CD4-positive, alpha-beta T cell (primary cell): ENCODE results near the gene EGLN3. TPM values are rescaled to one million over a fixed set of nuclear protein-coding genes. Genes with fewer than 3 reads are reported as not detected.

Source experiments
- ATAC-seq: fragments of 200-7000 bp; cut with Tn5 transposase; one replicate; pipeline ENCODE4 v1.10.0; 2022; ENCODE audit warnings: mild to moderate bottlenecking; ENCODE audit not compliant: poor library complexity
- CTCF ChIA-PET: fragments of 350-600 bp; sonication (Branson Sonifier 250); formaldehyde crosslinking; loops from one replicate; lab custom pipeline; 2021; ENCODE audit warnings: antibody characterized with exemption, inconsistent platforms; lab: Charles Lee
- POLR2A ChIA-PET: fragments of 350-600 bp; sonication (Branson Sonifier 250); formaldehyde crosslinking; loops from one replicate; lab custom pipeline; 2021; ENCODE audit warnings: antibody characterized with exemption, inconsistent platforms; lab: Charles Lee
- DNase-seq, 14 experiments: peaks; one replicate each; pipeline ENCODE4 v3.0.0-alpha.2; 2013 to 2020; ENCODE audit warnings: mixed read lengths in 2 of 14
- H3K27ac ChIP-seq, 2 donors: one replicate each; pipeline versions ENCODE4 v1.5.1 to v1.7.0; 2013; ENCODE audit warnings: low read length in 2 of 2, low read depth in 1 of 2, mild to moderate bottlenecking in 1 of 2
- H3K27me3 ChIP-seq, 2 experiments: 1 replicate in 1 of 2; 2 replicates in 1 of 2; pipeline versions ENCODE4 v1.6.1 to v1.7.0; 2013; ENCODE audit warnings: low read length in 2 of 2, control low read depth in 1 of 2, mild to moderate bottlenecking in 1 of 2, moderate library complexity in 1 of 2; ENCODE audit not compliant: insufficient read depth in 2 of 2, control insufficient read depth in 1 of 2
- H3K36me3 ChIP-seq: one replicate; pipeline ENCODE4 v1.6.1; 2013; ENCODE audit warnings: low read length, control low read depth; ENCODE audit not compliant: insufficient read depth
- H3K4me1 ChIP-seq: one replicate; pipeline ENCODE4 v1.6.1; 2013; ENCODE audit warnings: low read length, control low read depth; ENCODE audit not compliant: insufficient read depth
- H3K4me3 ChIP-seq: one replicate; pipeline ENCODE4 v1.5.1; 2013; ENCODE audit warnings: mild to moderate bottlenecking, low read length, moderate library complexity
- H3K9me3 ChIP-seq, 2 experiments: 1 replicate in 1 of 2; 2 replicates in 1 of 2; pipeline versions ENCODE4 v1.6.1 to v1.7.0; 2013; ENCODE audit warnings: low read length in 2 of 2, mild to moderate bottlenecking in 2 of 2, control low read depth in 1 of 2, moderate library complexity in 1 of 2; ENCODE audit not compliant: control insufficient read depth in 1 of 2, insufficient read depth in 1 of 2
- H3K27ac Mint-ChIP-seq: one replicate; pipeline ENCODE4 v1.8.0; 2020; ENCODE audit warnings: mixed read lengths
- H3K27me3 Mint-ChIP-seq: one replicate; pipeline ENCODE4 v1.8.0; 2021; ENCODE audit warnings: mixed read lengths
- H3K36me3 Mint-ChIP-seq: one replicate; pipeline ENCODE4 v1.8.0; 2021; ENCODE audit warnings: low read depth, mixed read lengths
- H3K4me1 Mint-ChIP-seq: one replicate; pipeline ENCODE4 v1.8.0; 2021; ENCODE audit warnings: low read depth, mixed read lengths
- H3K4me3 Mint-ChIP-seq: one replicate; pipeline ENCODE4 v1.8.0; 2020; ENCODE audit warnings: mild to moderate bottlenecking, mixed read lengths
- H3K9me3 Mint-ChIP-seq: one replicate; pipeline ENCODE4 v1.8.0; 2020; ENCODE audit warnings: mixed read lengths
- CTCF ChIP-seq: fragments of 200-600 bp; IDR thresholded peaks from one replicate; pipeline ENCODE4 v1.8.0; 2022; ENCODE audit warnings: antibody characterized with exemption, mild to moderate bottlenecking
- intact Hi-C, 2 experiments: fragments of 100-400 bp; cut with DNase I in 1 of 2; cut with micrococcal nuclease in 1 of 2; formaldehyde crosslinking; loops; one replicate each; pipeline versions ENCODE4 v1.15.1 to v1.9.0; 2023 to 2025; cut with DNase I, micrococcal nuclease
- total RNA-seq, 174 experiments: library from RNA in 2 of 174; stranded (reverse) in 2 of 174; gene quantifications; one replicate each; pipeline ENCODE4 v1.2.3 and lab custom pipeline; 2021 to 2026

Gene EGLN3
- total RNA-seq, 2 experiments from 2014 or later: 1.1 to 1.3 TPM

DNA sequence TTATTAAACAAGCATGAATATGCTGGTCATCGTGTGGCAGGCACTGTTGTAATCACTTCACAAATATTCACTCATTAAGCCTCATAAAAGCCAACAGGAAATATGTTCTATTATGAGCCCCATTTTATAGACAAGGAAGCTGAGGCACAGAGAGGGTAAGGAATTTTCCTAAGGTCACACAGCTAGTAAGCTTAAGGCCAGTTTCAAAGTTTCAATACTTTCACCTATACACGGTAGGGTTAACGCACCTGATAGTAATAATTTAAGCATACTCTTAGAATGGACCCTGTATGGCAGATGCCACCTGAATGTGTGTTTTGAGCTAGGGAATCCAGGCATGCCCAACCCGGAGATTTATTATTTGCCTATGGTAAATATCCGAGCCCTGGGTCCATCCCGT is 39.8 kb downstream of the EGLN3 start:
- ATAC-seq: no peak
- Mint-ChIP-seq H3K27ac (no peak overlapping the region), H3K4me3 (no peak overlapping the region), H3K27me3 (no peaks in the 10 kb centered on the region), H3K36me3 (no peaks in the 10 kb centered on the region), H3K4me1 (no peaks in the 10 kb centered on the region), H3K9me3 (no peaks in the 10 kb centered on the region)
- TF ChIP-seq CTCF: no peak
- H3K36me3 ChIP-seq: no peaks in the 10 kb centered on the region
- intact Hi-C loops: no loop called here
- no peaks in the 10 kb centered on the region for H3K4me1 ChIP-seq
- no peak overlapping the region for H3K4me3 ChIP-seq
- H3K9me3 ChIP-seq: peaks cover 0 to 5% of the 10 kb centered on the region in 2 experiments
- H3K27ac ChIP-seq: no peak overlapping the region
- POLR2A ChIA-PET: no interaction called here
- CTCF ChIA-PET: no interaction called here
- DNase-seq: no peak
- H3K27me3 ChIP-seq: no peaks in the 10 kb centered on the region

- Mint-ChIP-seq H3K4me3 (no peak overlapping the region), H3K27ac (no peak overlapping the region), H3K9me3 (no peaks in the 10 kb centered on the region), H3K36me3 (no peaks in the 10 kb centered on the region), H3K27me3 (no peaks in the 10 kb centered on the region), H3K4me1 (no peaks in the 10 kb centered on the region)
- TF ChIP-seq CTCF: no peak
- Histone ChIP-seq H3K27ac (no peak overlapping the region), H3K4me3 (no peak overlapping the region), H3K36me3 (no peaks in the 10 kb centered on the region), H3K4me1 (no peaks in the 10 kb centered on the region), H3K27me3 (no peaks in the 10 kb centered on the region), H3K9me3 (peaks cover 0 to 5% of the 10 kb centered on the region in 2 experiments)
- POLR2A ChIA-PET: no interaction called here
- DNase-seq (no peak), ATAC-seq (no peak)
- CTCF ChIA-PET: no interaction called here
- intact Hi-C loops: no loop called here
Observed at GRCh38 chr14:33910435-33910834, 40.4 kb downstream of the EGLN3 start.

- Mint-ChIP-seq H3K36me3 (no peaks in the 10 kb centered on the region), H3K4me1 (no peaks in the 10 kb centered on the region), H3K27me3 (no peaks in the 10 kb centered on the region), H3K9me3 (no peaks in the 10 kb centered on the region), H3K4me3 (no peak overlapping the region), H3K27ac (no peak overlapping the region)
- Histone ChIP-seq H3K27me3 (no peaks in the 10 kb centered on the region), H3K4me1 (no peaks in the 10 kb centered on the region), H3K27ac (no peak overlapping the region), H3K4me3 (no peak overlapping the region), H3K9me3 (peaks cover 0 to 5% of the 10 kb centered on the region in 2 experiments), H3K36me3 (no peaks in the 10 kb centered on the region)
- DNase-seq: no peak
- POLR2A ChIA-PET: no interaction called here
- CTCF ChIA-PET: no interaction called here
- no peak for ATAC-seq
- no peak for TF ChIP-seq CTCF
- intact Hi-C loops: no loop called here
Observed at GRCh38 chr14:33909380-33910084, 41.3 kb downstream of the EGLN3 start.
